Measurements from ENCODE around the gene NFIA. TPM values are rescaled to one million over a fixed set of nuclear protein-coding genes. Genes with fewer than 3 reads are reported as not detected.

NFIA gene
- total and polyA plus RNA-seq, 10 of the 15 experiments (the other 5 are each of a cell fraction or from before 2014, with no cell fraction given), result 0.10 to 0.16 TPM; not detected in 8

DNA sequence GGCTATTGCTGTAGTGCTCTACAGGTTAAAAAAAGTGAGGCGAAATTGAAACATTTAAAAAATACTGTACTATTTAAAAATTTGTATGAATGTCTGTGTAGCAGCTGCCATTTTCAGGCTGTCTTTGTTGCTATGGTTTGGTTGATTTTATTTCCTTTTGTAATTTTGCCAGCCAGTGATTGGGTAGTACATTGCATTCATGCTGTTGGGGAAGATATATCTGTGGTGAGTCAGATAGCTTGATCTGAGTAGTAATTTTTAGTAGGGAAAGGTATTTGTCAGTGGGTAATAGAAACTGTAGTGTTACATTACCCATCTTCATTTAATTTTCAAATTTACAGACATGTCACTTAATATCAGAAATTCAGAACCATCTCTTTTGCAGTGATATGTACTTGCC, 15.0 kb downstream of the NFIA start:
- H3K79me2 ChIP-seq (ENCODE audit: control insufficient read depth, insufficient read depth, low read length), result no peaks in the 10 kb centered on the region
- TF ChIP-seq GABPA (IDR thresholded peaks at IDR 0.05; ENCODE audit: low read depth), result no peak
- TF ChIP-seq, protein P1, sequence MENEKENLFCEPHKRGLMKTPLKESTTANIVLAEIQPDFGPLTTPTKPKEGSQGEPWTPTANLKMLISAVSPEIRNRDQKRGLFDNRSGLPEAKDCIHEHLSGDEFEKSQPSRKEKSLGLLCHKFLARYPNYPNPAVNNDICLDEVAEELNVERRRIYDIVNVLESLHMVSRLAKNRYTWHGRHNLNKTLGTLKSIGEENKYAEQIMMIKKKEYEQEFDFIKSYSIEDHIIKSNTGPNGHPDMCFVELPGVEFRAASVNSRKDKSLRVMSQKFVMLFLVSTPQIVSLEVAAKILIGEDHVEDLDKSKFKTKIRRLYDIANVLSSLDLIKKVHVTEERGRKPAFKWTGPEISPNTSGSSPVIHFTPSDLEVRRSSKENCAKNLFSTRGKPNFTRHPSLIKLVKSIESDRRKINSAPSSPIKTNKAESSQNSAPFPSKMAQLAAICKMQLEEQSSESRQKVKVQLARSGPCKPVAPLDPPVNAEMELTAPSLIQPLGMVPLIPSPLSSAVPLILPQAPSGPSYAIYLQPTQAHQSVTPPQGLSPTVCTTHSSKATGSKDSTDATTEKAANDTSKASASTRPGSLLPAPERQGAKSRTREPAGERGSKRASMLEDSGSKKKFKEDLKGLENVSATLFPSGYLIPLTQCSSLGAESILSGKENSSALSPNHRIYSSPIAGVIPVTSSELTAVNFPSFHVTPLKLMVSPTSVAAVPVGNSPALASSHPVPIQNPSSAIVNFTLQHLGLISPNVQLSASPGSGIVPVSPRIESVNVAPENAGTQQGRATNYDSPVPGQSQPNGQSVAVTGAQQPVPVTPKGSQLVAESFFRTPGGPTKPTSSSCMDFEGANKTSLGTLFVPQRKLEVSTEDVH (IDR thresholded peaks at IDR 0.05; ENCODE audit: low read depth, partially characterized antibody), result no peak
- TF ChIP-seq, protein P2, sequence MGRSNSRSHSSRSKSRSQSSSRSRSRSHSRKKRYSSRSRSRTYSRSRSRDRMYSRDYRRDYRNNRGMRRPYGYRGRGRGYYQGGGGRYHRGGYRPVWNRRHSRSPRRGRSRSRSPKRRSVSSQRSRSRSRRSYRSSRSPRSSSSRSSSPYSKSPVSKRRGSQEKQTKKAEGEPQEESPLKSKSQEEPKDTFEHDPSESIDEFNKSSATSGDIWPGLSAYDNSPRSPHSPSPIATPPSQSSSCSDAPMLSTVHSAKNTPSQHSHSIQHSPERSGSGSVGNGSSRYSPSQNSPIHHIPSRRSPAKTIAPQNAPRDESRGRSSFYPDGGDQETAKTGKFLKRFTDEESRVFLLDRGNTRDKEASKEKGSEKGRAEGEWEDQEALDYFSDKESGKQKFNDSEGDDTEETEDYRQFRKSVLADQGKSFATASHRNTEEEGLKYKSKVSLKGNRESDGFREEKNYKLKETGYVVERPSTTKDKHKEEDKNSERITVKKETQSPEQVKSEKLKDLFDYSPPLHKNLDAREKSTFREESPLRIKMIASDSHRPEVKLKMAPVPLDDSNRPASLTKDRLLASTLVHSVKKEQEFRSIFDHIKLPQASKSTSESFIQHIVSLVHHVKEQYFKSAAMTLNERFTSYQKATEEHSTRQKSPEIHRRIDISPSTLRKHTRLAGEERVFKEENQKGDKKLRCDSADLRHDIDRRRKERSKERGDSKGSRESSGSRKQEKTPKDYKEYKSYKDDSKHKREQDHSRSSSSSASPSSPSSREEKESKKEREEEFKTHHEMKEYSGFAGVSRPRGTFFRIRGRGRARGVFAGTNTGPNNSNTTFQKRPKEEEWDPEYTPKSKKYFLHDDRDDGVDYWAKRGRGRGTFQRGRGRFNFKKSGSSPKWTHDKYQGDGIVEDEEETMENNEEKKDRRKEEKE (IDR thresholded peaks at IDR 0.05), result no peak
- TF ChIP-seq, protein P3, sequence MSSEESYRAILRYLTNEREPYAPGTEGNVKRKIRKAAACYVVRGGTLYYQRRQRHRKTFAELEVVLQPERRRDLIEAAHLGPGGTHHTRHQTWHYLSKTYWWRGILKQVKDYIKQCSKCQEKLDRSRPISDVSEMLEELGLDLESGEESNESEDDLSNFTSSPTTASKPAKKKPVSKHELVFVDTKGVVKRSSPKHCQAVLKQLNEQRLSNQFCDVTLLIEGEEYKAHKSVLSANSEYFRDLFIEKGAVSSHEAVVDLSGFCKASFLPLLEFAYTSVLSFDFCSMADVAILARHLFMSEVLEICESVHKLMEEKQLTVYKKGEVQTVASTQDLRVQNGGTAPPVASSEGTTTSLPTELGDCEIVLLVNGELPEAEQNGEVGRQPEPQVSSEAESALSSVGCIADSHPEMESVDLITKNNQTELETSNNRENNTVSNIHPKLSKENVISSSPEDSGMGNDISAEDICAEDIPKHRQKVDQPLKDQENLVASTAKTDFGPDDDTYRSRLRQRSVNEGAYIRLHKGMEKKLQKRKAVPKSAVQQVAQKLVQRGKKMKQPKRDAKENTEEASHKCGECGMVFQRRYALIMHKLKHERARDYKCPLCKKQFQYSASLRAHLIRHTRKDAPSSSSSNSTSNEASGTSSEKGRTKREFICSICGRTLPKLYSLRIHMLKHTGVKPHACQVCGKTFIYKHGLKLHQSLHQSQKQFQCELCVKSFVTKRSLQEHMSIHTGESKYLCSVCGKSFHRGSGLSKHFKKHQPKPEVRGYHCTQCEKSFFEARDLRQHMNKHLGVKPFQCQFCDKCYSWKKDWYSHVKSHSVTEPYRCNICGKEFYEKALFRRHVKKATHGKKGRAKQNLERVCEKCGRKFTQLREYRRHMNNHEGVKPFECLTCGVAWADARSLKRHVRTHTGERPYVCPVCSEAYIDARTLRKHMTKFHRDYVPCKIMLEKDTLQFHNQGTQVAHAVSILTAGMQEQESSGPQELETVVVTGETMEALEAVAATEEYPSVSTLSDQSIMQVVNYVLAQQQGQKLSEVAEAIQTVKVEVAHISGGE (CRISPR knock-in tag; IDR thresholded peaks at IDR 0.05), result no peak
- TF ChIP-seq SIX5 (IDR thresholded peaks at IDR 0.05; ENCODE audit: low read depth, low read length, severe bottlenecking), result no peak
- TF ChIP-seq RELA (IDR thresholded peaks at IDR 0.05; ENCODE audit: borderline replicate concordance, partially characterized antibody), result no peak
- no peak for TF ChIP-seq JUNB (IDR thresholded peaks at IDR 0.05)
- no peak for TF ChIP-seq SREBF2 (IDR thresholded peaks at IDR 0.05; ENCODE audit: low read length)
- TF ChIP-seq MTA2 (IDR thresholded peaks at IDR 0.05; ENCODE audit: low read depth), result no peak
- TF ChIP-seq, protein P4, sequence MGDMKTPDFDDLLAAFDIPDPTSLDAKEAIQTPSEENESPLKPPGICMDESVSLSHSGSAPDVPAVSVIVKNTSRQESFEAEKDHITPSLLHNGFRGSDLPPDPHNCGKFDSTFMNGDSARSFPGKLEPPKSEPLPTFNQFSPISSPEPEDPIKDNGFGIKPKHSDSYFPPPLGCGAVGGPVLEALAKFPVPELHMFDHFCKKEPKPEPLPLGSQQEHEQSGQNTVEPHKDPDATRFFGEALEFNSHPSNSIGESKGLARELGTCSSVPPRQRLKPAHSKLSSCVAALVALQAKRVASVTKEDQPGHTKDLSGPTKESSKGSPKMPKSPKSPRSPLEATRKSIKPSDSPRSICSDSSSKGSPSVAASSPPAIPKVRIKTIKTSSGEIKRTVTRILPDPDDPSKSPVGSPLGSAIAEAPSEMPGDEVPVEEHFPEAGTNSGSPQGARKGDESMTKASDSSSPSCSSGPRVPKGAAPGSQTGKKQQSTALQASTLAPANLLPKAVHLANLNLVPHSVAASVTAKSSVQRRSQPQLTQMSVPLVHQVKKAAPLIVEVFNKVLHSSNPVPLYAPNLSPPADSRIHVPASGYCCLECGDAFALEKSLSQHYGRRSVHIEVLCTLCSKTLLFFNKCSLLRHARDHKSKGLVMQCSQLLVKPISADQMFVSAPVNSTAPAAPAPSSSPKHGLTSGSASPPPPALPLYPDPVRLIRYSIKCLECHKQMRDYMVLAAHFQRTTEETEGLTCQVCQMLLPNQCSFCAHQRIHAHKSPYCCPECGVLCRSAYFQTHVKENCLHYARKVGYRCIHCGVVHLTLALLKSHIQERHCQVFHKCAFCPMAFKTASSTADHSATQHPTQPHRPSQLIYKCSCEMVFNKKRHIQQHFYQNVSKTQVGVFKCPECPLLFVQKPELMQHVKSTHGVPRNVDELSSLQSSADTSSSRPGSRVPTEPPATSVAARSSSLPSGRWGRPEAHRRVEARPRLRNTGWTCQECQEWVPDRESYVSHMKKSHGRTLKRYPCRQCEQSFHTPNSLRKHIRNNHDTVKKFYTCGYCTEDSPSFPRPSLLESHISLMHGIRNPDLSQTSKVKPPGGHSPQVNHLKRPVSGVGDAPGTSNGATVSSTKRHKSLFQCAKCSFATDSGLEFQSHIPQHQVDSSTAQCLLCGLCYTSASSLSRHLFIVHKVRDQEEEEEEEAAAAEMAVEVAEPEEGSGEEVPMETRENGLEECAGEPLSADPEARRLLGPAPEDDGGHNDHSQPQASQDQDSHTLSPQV (IDR thresholded peaks at IDR 0.05), result no peak
- ATAC-seq, result no peak
- H4K20me1 ChIP-seq (ENCODE audit: control insufficient read depth, insufficient read depth), result no peaks in the 10 kb centered on the region
- 17% methylated on average over 1 of the region's 1 CpG for WGBS (ENCODE audit: insufficient coverage, insufficient replicate concordance, low lambda C conversion rate, missing lambda C conversion rate)
- no peak overlapping the region for H2AFZ ChIP-seq (ENCODE audit: control insufficient read depth, low read depth, low read length)
- peaks cover 0 to 5% of the 10 kb centered on the region in 2 experiments; a peak in 1 of 4 replicates for H3K27me3 ChIP-seq (replicated peaks in 1 of 2; ENCODE audit: control insufficient read depth in 2 of 2, insufficient read depth in 2 of 2, low read length in 1 of 2)
- RAD21 ChIA-PET (ENCODE audit: unreplicated experiment), result no interaction called here
- SMC1A ChIA-PET (ENCODE audit: uncharacterized antibody, unreplicated experiment), result interaction anchor here (1.2 kb wide), 1 partner anchor 14 kb away, joined by 4 read pairs; no protein-coding TSS in a partner anchor
- FAIRE-seq, result no peak
- H3K9ac ChIP-seq (ENCODE audit: control insufficient read depth, insufficient read depth, low read length), result no peak overlapping the region
- H3K9me3 ChIP-seq (replicated peaks; ENCODE audit: control insufficient read depth, insufficient read depth, low read length), result no peaks in the 10 kb centered on the region
- H3K36me3 ChIP-seq (ENCODE audit: control insufficient read depth in 2 of 2, insufficient read depth in 2 of 2, low read length in 1 of 2), result no peaks in the 10 kb centered on the region
- H3K4me3 ChIP-seq, result no peak overlapping the region
- intact Hi-C loops (cut with micrococcal nuclease; ENCODE audit: unreplicated experiment) (no loop called here), in situ Hi-C loops (cut with MboI) (no loop called here)
- H3K4me2 ChIP-seq (ENCODE audit: control insufficient read depth, insufficient read depth), result no peak overlapping the region
- CTCF ChIA-PET, result no interaction called here
- POLR2A ChIA-PET, result no interaction called here
- no peaks in the 10 kb centered on the region for H3K4me1 ChIP-seq (ENCODE audit: control insufficient read depth, insufficient read depth, low read length)
- no peak overlapping the region for H3K27ac ChIP-seq (ENCODE audit: control insufficient read depth, insufficient read depth)
- DNase-seq (ENCODE audit: low read depth, low spot score), result no peak
- BruUV-seq (replicated peaks), result no TSS peak

Measured in GM12878 (cell line).